Measurements from ENCODE around the gene SMAD2.
A peak's percentile ranks its signal among the peaks of the same experiment; 100 is the strongest.

SMAD2 gene

GRCh38 chr18:47901624-47902362, 28.7 kb downstream of the SMAD2 start:
- no peaks in the 10 kb centered on the region for H3K9me2 ChIP-seq (replicated peaks; ENCODE audit: low read depth, low read length)
- H2AFZ ChIP-seq (ENCODE audit: low read length): no peak overlapping the region
- peak overlapping the region; percentile 30 for H3K4me3 ChIP-seq (ENCODE audit: low read length, poor library complexity, severe bottlenecking)
- peak overlapping the region; percentile 51 for H3K4me2 ChIP-seq (ENCODE audit: low read depth, low read length, poor library complexity, severe bottlenecking)
- H3K9me3 ChIP-seq (ENCODE audit: insufficient read depth, low read depth, low read length): peaks cover 26% of the 10 kb centered on the region; the same call in 1 of the 2 replicates
- H3K79me2 ChIP-seq (ENCODE audit: insufficient read depth, low read length): peaks cover 99% of the 10 kb centered on the region
- H3K27me3 ChIP-seq (ENCODE audit: insufficient read depth, low read length, poor library complexity, severe bottlenecking): no peaks in the 10 kb centered on the region
- H3K9ac ChIP-seq (ENCODE audit: low read depth, low read length, poor library complexity, severe bottlenecking): no peak overlapping the region
- H3F3A ChIP-seq (ENCODE audit: low read depth): 0 out of 2 replicates have a peak, but pooled peaks cover 3% of the 10 kb centered on the region
- H4K20me1 ChIP-seq (ENCODE audit: insufficient read depth, low read length, poor library complexity, severe bottlenecking): peaks cover 79% of the 10 kb centered on the region
- H3K36me3 ChIP-seq (ENCODE audit: insufficient read depth, low read length): peaks cover 29% of the 10 kb centered on the region
- no peak for TF ChIP-seq EZH2phosphoT487 (IDR thresholded peaks at IDR 0.05; ENCODE audit: borderline replicate concordance)
- no peak for TF ChIP-seq CTCF (conservative IDR thresholded peaks at IDR 0.05; ENCODE audit: low read length)
- H3K4me1 ChIP-seq (ENCODE audit: insufficient read depth, low read length, poor library complexity, severe bottlenecking): peaks cover 23% of the 10 kb centered on the region

- Histone ChIP-seq H3K4me1 (ENCODE audit: insufficient read depth, low read length, poor library complexity, severe bottlenecking) (peaks cover 27% of the 10 kb centered on the region), H3K27me3 (ENCODE audit: insufficient read depth, low read length, poor library complexity, severe bottlenecking) (no peaks in the 10 kb centered on the region), H3K79me2 (ENCODE audit: insufficient read depth, low read length) (peaks cover 99% of the 10 kb centered on the region), H3K9me3 (ENCODE audit: insufficient read depth, low read depth, low read length) (peaks cover 12% of the 10 kb centered on the region; the same call in 1 of the 2 replicates), H3K9ac (ENCODE audit: low read depth, low read length, poor library complexity, severe bottlenecking) (no peak overlapping the region), H2AFZ (ENCODE audit: low read length) (no peak overlapping the region), H4K20me1 (ENCODE audit: insufficient read depth, low read length, poor library complexity, severe bottlenecking) (peaks cover 86% of the 10 kb centered on the region), H3K9me2 (replicated peaks; ENCODE audit: low read depth, low read length) (no peaks in the 10 kb centered on the region), H3K4me3 (ENCODE audit: low read length, poor library complexity, severe bottlenecking) (no peak overlapping the region), H3F3A (ENCODE audit: low read depth) (0 out of 2 replicates have a peak, but pooled peaks cover 3% of the 10 kb centered on the region), H3K36me3 (ENCODE audit: insufficient read depth, low read length) (peaks cover 39% of the 10 kb centered on the region), H3K4me2 (ENCODE audit: low read depth, low read length, poor library complexity, severe bottlenecking) (no peak overlapping the region)
- TF ChIP-seq EZH2phosphoT487 (IDR thresholded peaks at IDR 0.05; ENCODE audit: borderline replicate concordance): no peak
Measured at GRCh38 chr18:47899107-47899840, 31.2 kb downstream of the SMAD2 start.

- Histone ChIP-seq H3K4me1 (ENCODE audit: insufficient read depth, low read length, poor library complexity, severe bottlenecking) (peaks cover 28% of the 10 kb centered on the region), H3K9ac (ENCODE audit: low read depth, low read length, poor library complexity, severe bottlenecking) (no peak overlapping the region), H3K27me3 (ENCODE audit: insufficient read depth, low read length, poor library complexity, severe bottlenecking) (no peaks in the 10 kb centered on the region), H4K20me1 (ENCODE audit: insufficient read depth, low read length, poor library complexity, severe bottlenecking) (peaks cover 90% of the 10 kb centered on the region), H3K4me2 (ENCODE audit: low read depth, low read length, poor library complexity, severe bottlenecking) (no peak overlapping the region), H3K9me3 (ENCODE audit: insufficient read depth, low read depth, low read length) (peaks cover 7% of the 10 kb centered on the region; the same call in 1 of the 2 replicates), H3K79me2 (ENCODE audit: insufficient read depth, low read length) (peaks cover 99% of the 10 kb centered on the region), H2AFZ (ENCODE audit: low read length) (no peak overlapping the region), H3K4me3 (ENCODE audit: low read length, poor library complexity, severe bottlenecking) (no peak overlapping the region), H3K36me3 (ENCODE audit: insufficient read depth, low read length) (peaks cover 44% of the 10 kb centered on the region), H3K9me2 (replicated peaks; ENCODE audit: low read depth, low read length) (no peaks in the 10 kb centered on the region), H3F3A (ENCODE audit: low read depth) (0 out of 2 replicates have a peak, but pooled peaks cover 3% of the 10 kb centered on the region)
- no peak for TF ChIP-seq CTCF (conservative IDR thresholded peaks at IDR 0.05; ENCODE audit: low read length)
- TF ChIP-seq EZH2phosphoT487 (IDR thresholded peaks at IDR 0.05; ENCODE audit: borderline replicate concordance): no peak
Measured at GRCh38 chr18:47898696-47899095, 31.8 kb downstream of the SMAD2 start.

All from Loucy (cell line).